ENCODE data around the gene RASL11A. TPM values are rescaled to one million over a fixed set of nuclear protein-coding genes. Genes with fewer than 3 reads are reported as not detected.

The RASL11A gene
- total RNA-seq, 1 donor from 2014 or later: 2.1 TPM

DNA sequence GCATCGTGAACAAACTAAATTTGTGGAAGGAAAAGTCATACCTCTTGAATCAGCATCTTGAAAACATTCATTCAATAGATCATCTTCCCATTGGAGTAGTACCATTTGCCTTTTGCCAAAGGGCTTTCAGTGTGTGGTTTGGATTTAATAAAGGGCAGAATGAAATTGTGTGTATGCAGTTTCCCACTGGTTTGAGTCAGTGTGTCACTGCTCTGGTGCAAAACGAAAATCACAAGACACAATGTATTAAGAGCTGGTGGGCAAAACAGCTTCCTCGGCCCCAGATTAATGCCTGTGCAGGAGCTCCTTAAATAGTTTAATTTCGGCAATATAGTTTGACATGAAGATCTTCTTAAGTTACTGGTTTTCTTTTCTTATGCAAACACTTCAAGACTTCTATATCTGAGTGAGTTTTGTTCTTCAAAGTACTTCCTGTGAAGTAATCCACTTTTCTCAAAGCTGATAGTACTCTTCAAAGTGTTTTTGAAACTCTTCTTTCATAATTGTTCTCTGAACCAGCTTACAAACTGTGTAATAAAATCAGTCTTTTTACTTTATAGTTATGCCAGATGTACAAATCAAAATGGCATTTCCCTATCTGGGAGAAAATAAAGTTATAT is 32.1 kb downstream of the RASL11A start:
- TF ChIP-seq, protein P1, sequence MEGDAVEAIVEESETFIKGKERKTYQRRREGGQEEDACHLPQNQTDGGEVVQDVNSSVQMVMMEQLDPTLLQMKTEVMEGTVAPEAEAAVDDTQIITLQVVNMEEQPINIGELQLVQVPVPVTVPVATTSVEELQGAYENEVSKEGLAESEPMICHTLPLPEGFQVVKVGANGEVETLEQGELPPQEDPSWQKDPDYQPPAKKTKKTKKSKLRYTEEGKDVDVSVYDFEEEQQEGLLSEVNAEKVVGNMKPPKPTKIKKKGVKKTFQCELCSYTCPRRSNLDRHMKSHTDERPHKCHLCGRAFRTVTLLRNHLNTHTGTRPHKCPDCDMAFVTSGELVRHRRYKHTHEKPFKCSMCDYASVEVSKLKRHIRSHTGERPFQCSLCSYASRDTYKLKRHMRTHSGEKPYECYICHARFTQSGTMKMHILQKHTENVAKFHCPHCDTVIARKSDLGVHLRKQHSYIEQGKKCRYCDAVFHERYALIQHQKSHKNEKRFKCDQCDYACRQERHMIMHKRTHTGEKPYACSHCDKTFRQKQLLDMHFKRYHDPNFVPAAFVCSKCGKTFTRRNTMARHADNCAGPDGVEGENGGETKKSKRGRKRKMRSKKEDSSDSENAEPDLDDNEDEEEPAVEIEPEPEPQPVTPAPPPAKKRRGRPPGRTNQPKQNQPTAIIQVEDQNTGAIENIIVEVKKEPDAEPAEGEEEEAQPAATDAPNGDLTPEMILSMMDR (IDR thresholded peaks at IDR 0.05; ENCODE audit: unreplicated experiment): no peak
- no peak overlapping the region for H3K4me3 Mint-ChIP-seq (ENCODE audit: unreplicated experiment)
- H3K4me1 Mint-ChIP-seq (ENCODE audit: unreplicated experiment): no peaks in the 10 kb centered on the region
- H3K36me3 Mint-ChIP-seq (ENCODE audit: low read depth, unreplicated experiment): no peaks in the 10 kb centered on the region
- no peak for DNase-seq (ENCODE audit: low spot score)
- no peaks in the 10 kb centered on the region for H3K9me3 Mint-ChIP-seq (ENCODE audit: unreplicated experiment)
- no peaks in the 10 kb centered on the region for H3K27me3 Mint-ChIP-seq (ENCODE audit: unreplicated experiment)
- H3K27ac Mint-ChIP-seq (ENCODE audit: unreplicated experiment): no peak overlapping the region

DNA sequence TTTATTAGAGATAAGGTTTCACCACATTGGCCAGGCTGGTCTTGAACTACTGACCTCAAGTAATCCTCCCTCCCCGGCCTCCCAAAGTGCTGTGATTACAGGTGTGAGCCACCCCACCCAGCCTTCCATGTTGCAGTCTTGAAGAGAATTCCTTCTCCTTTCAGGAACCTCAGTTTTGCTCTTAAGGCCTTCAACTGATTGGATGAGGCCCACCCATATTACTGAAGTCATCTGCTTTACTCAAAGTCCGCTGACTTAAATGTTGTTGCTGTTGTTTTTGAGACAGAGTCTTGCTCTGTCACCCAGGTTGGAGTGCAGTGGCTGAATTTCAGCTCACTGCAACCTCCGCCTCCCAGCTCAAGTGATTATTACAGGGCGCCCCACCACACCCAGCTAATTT is 33.5 kb downstream of the RASL11A start:
- Mint-ChIP-seq H3K9me3 (ENCODE audit: unreplicated experiment) (no peaks in the 10 kb centered on the region), H3K4me3 (ENCODE audit: unreplicated experiment) (no peak overlapping the region), H3K27me3 (ENCODE audit: unreplicated experiment) (no peaks in the 10 kb centered on the region), H3K36me3 (ENCODE audit: low read depth, unreplicated experiment) (no peaks in the 10 kb centered on the region), H3K27ac (ENCODE audit: unreplicated experiment) (no peak overlapping the region), H3K4me1 (ENCODE audit: unreplicated experiment) (no peaks in the 10 kb centered on the region)
- TF ChIP-seq, protein P1 (IDR thresholded peaks at IDR 0.05; ENCODE audit: unreplicated experiment): no peak
- DNase-seq (ENCODE audit: low spot score): no peak

DNA sequence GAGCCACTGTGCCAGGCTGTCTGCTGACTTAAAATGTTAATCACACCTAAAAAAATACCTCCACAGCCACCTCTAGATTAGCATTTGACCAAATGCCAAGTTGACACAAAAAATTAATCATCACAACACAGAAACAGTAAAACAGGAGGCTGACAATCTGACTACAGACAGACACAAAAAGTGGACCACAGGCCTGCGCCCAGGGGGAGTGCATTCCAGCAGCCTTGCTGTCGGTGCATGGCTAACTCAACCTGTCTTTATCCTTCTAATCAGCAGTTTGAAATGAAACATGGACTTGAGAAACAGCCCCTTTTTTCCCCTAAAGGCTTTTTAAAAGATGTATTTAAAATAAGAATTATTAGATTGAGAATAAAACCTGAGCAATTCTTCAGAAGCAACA is 34.0 kb downstream of the RASL11A start:
- Mint-ChIP-seq H3K36me3 (ENCODE audit: low read depth, unreplicated experiment) (no peaks in the 10 kb centered on the region), H3K27ac (ENCODE audit: unreplicated experiment) (no peak overlapping the region), H3K4me3 (ENCODE audit: unreplicated experiment) (no peak overlapping the region), H3K9me3 (ENCODE audit: unreplicated experiment) (no peaks in the 10 kb centered on the region), H3K4me1 (ENCODE audit: unreplicated experiment) (no peaks in the 10 kb centered on the region), H3K27me3 (ENCODE audit: unreplicated experiment) (no peaks in the 10 kb centered on the region)
- TF ChIP-seq, protein P1 (IDR thresholded peaks at IDR 0.05; ENCODE audit: unreplicated experiment): no peak
- no peak for DNase-seq (ENCODE audit: low spot score)

DNA sequence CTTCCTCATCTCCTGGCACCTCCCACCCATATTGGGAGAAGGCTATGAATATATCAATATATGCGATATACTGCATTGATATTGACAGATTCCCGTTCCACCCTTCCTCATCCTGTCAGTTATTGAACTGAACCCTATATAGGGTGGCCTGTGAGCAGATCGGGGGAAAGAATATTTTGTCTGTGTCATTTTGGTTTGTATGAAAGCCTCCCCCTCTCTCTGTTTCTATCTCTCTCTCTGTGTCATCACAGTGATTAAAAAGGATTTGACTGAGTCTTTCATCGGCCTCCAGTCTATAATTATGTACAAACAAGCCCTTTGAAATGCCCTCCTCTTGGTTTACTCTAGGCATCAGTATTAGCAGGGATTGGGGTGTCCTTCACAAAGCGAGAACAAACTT is 35.7 kb downstream of the RASL11A start:
- H3K4me1 Mint-ChIP-seq (ENCODE audit: unreplicated experiment): peaks cover 3% of the 10 kb centered on the region
- no peak for DNase-seq (ENCODE audit: low spot score)
- no peaks in the 10 kb centered on the region for H3K9me3 Mint-ChIP-seq (ENCODE audit: unreplicated experiment)
- H3K27me3 Mint-ChIP-seq (ENCODE audit: unreplicated experiment): no peaks in the 10 kb centered on the region
- no peaks in the 10 kb centered on the region for H3K36me3 Mint-ChIP-seq (ENCODE audit: low read depth, unreplicated experiment)
- TF ChIP-seq, protein P1 (IDR thresholded peaks at IDR 0.05; ENCODE audit: unreplicated experiment): no peak
- no peak overlapping the region for H3K4me3 Mint-ChIP-seq (ENCODE audit: unreplicated experiment)
- no peak overlapping the region for H3K27ac Mint-ChIP-seq (ENCODE audit: unreplicated experiment)

DNA sequence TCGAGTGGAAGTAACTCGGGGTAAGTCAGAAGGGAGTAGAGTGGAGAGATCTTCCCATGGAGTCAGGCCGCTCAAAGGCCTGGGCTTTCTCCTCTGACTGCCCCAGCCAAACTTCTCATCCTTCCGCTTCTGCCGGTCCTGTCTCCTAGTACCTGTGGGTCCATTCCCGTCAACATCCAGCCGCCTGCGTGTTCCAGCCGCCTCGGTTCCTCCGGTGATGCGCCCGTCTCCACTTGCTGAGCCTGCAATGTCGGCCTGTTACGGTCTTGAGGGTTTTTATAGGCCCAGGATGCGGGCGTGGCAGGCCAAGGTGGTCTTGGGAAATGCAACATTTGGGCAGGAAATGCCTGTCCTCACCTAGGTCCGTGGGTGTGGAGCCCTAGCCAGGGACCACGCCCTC is 38.3 kb downstream of the RASL11A start:
- Mint-ChIP-seq H3K9me3 (ENCODE audit: unreplicated experiment) (no peaks in the 10 kb centered on the region), H3K4me3 (ENCODE audit: unreplicated experiment) (no peak overlapping the region), H3K4me1 (ENCODE audit: unreplicated experiment) (peaks cover 3% of the 10 kb centered on the region), H3K27ac (ENCODE audit: unreplicated experiment) (no peak overlapping the region), H3K27me3 (ENCODE audit: unreplicated experiment) (no peaks in the 10 kb centered on the region), H3K36me3 (ENCODE audit: low read depth, unreplicated experiment) (no peaks in the 10 kb centered on the region)
- no peak for DNase-seq (ENCODE audit: low spot score)
- TF ChIP-seq, protein P1 (IDR thresholded peaks at IDR 0.05; ENCODE audit: unreplicated experiment): no peak
